Measurements from ENCODE around the gene S100A3.
"Not testable (repeated sequence)": the region's sequence is repeated elsewhere in the genome, so short reads cannot be mapped to it uniquely, and the experiment has no call there.

- TF ChIP-seq FOXJ3 (CRISPR knock-in tag; IDR thresholded peaks at IDR 0.05; ENCODE audit: borderline replicate concordance); NFYB (CRISPR knock-in tag; conservative IDR thresholded peaks at IDR 0.05; ENCODE audit: low read depth); SP1 (CRISPR knock-in tag; conservative IDR thresholded peaks at IDR 0.05); CBFB (CRISPR knock-in tag; IDR thresholded peaks at IDR 0.05; ENCODE audit: low read depth); ATF1 (CRISPR knock-in tag; IDR thresholded peaks at IDR 0.05): not testable (repeated sequence)
- TF ChIP-seq, protein P1, sequence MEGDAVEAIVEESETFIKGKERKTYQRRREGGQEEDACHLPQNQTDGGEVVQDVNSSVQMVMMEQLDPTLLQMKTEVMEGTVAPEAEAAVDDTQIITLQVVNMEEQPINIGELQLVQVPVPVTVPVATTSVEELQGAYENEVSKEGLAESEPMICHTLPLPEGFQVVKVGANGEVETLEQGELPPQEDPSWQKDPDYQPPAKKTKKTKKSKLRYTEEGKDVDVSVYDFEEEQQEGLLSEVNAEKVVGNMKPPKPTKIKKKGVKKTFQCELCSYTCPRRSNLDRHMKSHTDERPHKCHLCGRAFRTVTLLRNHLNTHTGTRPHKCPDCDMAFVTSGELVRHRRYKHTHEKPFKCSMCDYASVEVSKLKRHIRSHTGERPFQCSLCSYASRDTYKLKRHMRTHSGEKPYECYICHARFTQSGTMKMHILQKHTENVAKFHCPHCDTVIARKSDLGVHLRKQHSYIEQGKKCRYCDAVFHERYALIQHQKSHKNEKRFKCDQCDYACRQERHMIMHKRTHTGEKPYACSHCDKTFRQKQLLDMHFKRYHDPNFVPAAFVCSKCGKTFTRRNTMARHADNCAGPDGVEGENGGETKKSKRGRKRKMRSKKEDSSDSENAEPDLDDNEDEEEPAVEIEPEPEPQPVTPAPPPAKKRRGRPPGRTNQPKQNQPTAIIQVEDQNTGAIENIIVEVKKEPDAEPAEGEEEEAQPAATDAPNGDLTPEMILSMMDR (IDR thresholded peaks at IDR 0.05), result not testable (repeated sequence)
- TF ChIP-seq, protein P2, sequence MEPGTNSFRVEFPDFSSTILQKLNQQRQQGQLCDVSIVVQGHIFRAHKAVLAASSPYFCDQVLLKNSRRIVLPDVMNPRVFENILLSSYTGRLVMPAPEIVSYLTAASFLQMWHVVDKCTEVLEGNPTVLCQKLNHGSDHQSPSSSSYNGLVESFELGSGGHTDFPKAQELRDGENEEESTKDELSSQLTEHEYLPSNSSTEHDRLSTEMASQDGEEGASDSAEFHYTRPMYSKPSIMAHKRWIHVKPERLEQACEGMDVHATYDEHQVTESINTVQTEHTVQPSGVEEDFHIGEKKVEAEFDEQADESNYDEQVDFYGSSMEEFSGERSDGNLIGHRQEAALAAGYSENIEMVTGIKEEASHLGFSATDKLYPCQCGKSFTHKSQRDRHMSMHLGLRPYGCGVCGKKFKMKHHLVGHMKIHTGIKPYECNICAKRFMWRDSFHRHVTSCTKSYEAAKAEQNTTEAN (CRISPR knock-in tag; IDR thresholded peaks at IDR 0.05), result not testable (repeated sequence)
Measured at GRCh38 chr1:153588033-153588432, 39.0 kb upstream of the S100A3 start.
